ENCODE measurements around the gene ZSWIM3.

DNA sequence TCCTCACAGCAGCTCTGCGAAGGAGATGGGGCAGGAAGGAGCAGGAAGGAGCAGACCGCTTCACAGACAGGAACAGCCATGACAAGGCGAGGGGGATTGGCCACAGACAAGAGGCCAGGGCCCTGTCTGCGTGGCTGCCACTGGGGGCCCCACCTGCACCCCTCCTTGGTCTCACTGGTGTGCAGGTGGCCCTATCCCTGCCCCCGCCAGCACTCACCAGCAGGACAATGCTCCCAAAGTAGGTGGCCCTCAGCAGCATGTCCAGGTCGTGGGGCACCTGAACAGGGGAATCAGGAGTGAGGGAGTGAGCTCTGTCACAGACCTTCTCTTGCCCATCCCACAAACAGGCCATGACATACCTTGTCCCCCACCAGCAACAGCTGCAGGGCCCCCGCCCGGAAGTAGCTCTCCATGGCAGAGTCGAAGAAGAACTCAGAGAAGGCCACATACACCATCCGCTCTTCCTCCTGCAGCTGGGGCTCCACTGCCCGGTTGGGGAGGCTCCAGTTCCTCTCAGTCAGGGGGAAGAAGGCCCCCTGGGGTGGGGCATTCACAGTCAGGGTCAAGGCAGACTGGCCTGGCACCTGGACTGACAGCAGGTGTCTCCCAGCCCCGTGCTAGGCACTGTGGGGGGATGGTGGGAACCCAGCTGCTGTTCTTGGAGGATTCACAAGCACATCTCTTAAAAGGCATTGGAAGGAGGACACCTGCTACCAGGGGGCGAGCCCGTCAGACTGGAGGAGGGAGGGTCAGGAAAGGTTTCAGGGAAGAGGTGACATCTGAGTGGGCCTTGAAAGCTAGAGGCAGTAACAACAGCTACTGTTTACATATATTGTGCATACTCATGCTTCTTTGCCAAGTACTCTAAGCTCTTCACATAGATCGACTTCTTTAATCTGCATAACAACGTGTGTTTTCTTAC is 47.4 kb downstream of the ZSWIM3 start:
- TF ChIP-seq CTCF (IDR thresholded peaks at IDR 0.05 in 4 of 5, conservative IDR thresholded peaks at IDR 0.05 in 1 of 5) (no peak), POLR2A (IDR thresholded peaks at IDR 0.05) (no peak)

Measured in gastrocnemius medialis (tissue), 4 donors.